ENCODE measurements around the gene AGBL5.
A peak's percentile ranks its signal among the peaks of the same experiment; 100 is the strongest.
"Not testable (repeated sequence)": the region's sequence is repeated elsewhere in the genome, so short reads cannot be mapped to it uniquely, and the experiment has no call there.

AGBL5 gene

GRCh38 chr2:27075566-27075871 lies 24.1 kb downstream of the AGBL5 start:
- peaks cover 20% of the 10 kb centered on the region for H3K4me1 ChIP-seq (ENCODE audit: control insufficient read depth, insufficient read depth, low read length)
- H3K9me3 ChIP-seq (ENCODE audit: control insufficient read depth, low read length); H3K27me3 ChIP-seq (ENCODE audit: control insufficient read depth, insufficient read depth, low read length, poor library complexity, severe bottlenecking); H3K36me3 ChIP-seq (ENCODE audit: control insufficient read depth, insufficient read depth, low read length); H3K4me3 ChIP-seq (ENCODE audit: insufficient read depth, low read depth, low read length); H3K27ac ChIP-seq (ENCODE audit: insufficient read depth, low read depth, low read length, poor library complexity, severe bottlenecking): not testable (repeated sequence)
- 92% methylated on average over 6 of the region's 6 CpGs for WGBS, 2 experiments

- no peaks in the 10 kb centered on the region for H3K9me3 ChIP-seq (ENCODE audit: control insufficient read depth, low read length)
- no peaks in the 10 kb centered on the region for H3K36me3 ChIP-seq (ENCODE audit: control insufficient read depth, insufficient read depth, low read length)
- no peak overlapping the region for H3K4me3 ChIP-seq (ENCODE audit: insufficient read depth, low read depth, low read length)
- H3K27me3 ChIP-seq (ENCODE audit: control insufficient read depth, insufficient read depth, low read length, poor library complexity, severe bottlenecking) = no peaks in the 10 kb centered on the region
- WGBS, 2 experiments = 89 to 92% methylated on average over 4 of the region's 4 CpGs
- peaks cover 26% of the 10 kb centered on the region for H3K4me1 ChIP-seq (ENCODE audit: control insufficient read depth, insufficient read depth, low read length)
- H3K27ac ChIP-seq (ENCODE audit: insufficient read depth, low read depth, low read length, poor library complexity, severe bottlenecking) = no peak overlapping the region
Observed at GRCh38 chr2:27076323-27076722, 24.9 kb downstream of the AGBL5 start.

- no peaks in the 10 kb centered on the region for H3K36me3 ChIP-seq (ENCODE audit: control insufficient read depth, insufficient read depth, low read length)
- no peaks in the 10 kb centered on the region for H3K27me3 ChIP-seq (ENCODE audit: control insufficient read depth, insufficient read depth, low read length, poor library complexity, severe bottlenecking)
- H3K4me3 ChIP-seq (ENCODE audit: insufficient read depth, low read depth, low read length) = no peak overlapping the region
- H3K27ac ChIP-seq (ENCODE audit: insufficient read depth, low read depth, low read length, poor library complexity, severe bottlenecking) = no peak overlapping the region
- H3K4me1 ChIP-seq (ENCODE audit: control insufficient read depth, insufficient read depth, low read length) = peaks cover 31% of the 10 kb centered on the region
- H3K9me3 ChIP-seq (ENCODE audit: control insufficient read depth, low read length) = no peaks in the 10 kb centered on the region
- WGBS, 2 experiments = 90 to 91% methylated on average over 7 of the region's 7 CpGs
Observed at GRCh38 chr2:27077231-27077630, 25.8 kb downstream of the AGBL5 start.

GRCh38 chr2:27078267-27079194 lies 27.1 kb downstream of the AGBL5 start, which contains the start of gene EMILIN1:
Gene EMILIN1 (plus strand): TSS chr2:27078615. CDS start chr2:27079066, 451 bp downstream.
- Histone ChIP-seq H3K4me1 (ENCODE audit: control insufficient read depth, insufficient read depth, low read length) (peaks cover 25% of the 10 kb centered on the region), H3K27ac (ENCODE audit: insufficient read depth, low read depth, low read length, poor library complexity, severe bottlenecking) (peak within 1 kb of the TSS; percentile 16), H3K4me3 (ENCODE audit: insufficient read depth, low read depth, low read length) (no peak within 1 kb of the TSS), H3K27me3 (ENCODE audit: control insufficient read depth, insufficient read depth, low read length, poor library complexity, severe bottlenecking) (no peaks in the 10 kb centered on the region), H3K36me3 (ENCODE audit: control insufficient read depth, insufficient read depth, low read length) (no peaks in the 10 kb centered on the region), H3K9me3 (ENCODE audit: control insufficient read depth, low read length) (no peaks in the 10 kb centered on the region)
- WGBS, 2 experiments = 69 to 71% methylated on average over 40 to 41 of the region's 41 CpGs

GRCh38 chr2:27079233-27080139 lies 28.0 kb downstream of the AGBL5 start:
- Histone ChIP-seq H3K27me3 (ENCODE audit: control insufficient read depth, insufficient read depth, low read length, poor library complexity, severe bottlenecking) (no peaks in the 10 kb centered on the region), H3K4me3 (ENCODE audit: insufficient read depth, low read depth, low read length) (no peak overlapping the region), H3K9me3 (ENCODE audit: control insufficient read depth, low read length) (no peaks in the 10 kb centered on the region), H3K27ac (ENCODE audit: insufficient read depth, low read depth, low read length, poor library complexity, severe bottlenecking) (peak overlapping the region; percentile 16), H3K36me3 (ENCODE audit: control insufficient read depth, insufficient read depth, low read length) (no peaks in the 10 kb centered on the region), H3K4me1 (ENCODE audit: control insufficient read depth, insufficient read depth, low read length) (peaks cover 25% of the 10 kb centered on the region)
- 94% methylated on average over 14 of the region's 14 CpGs for WGBS, 2 experiments

GRCh38 chr2:27080140-27080469 lies 28.6 kb downstream of the AGBL5 start:
- no peak overlapping the region for H3K4me3 ChIP-seq (ENCODE audit: insufficient read depth, low read depth, low read length)
- WGBS, 2 experiments = 96% methylated on average over 7 of the region's 7 CpGs
- no peaks in the 10 kb centered on the region for H3K9me3 ChIP-seq (ENCODE audit: control insufficient read depth, low read length)
- no peaks in the 10 kb centered on the region for H3K36me3 ChIP-seq (ENCODE audit: control insufficient read depth, insufficient read depth, low read length)
- no peak overlapping the region for H3K27ac ChIP-seq (ENCODE audit: insufficient read depth, low read depth, low read length, poor library complexity, severe bottlenecking)
- H3K4me1 ChIP-seq (ENCODE audit: control insufficient read depth, insufficient read depth, low read length) = peaks cover 25% of the 10 kb centered on the region
- peaks cover 2% of the 10 kb centered on the region for H3K27me3 ChIP-seq (ENCODE audit: control insufficient read depth, insufficient read depth, low read length, poor library complexity, severe bottlenecking)

- Histone ChIP-seq H3K27ac (ENCODE audit: insufficient read depth, low read depth, low read length, poor library complexity, severe bottlenecking) (no peak overlapping the region), H3K4me1 (ENCODE audit: control insufficient read depth, insufficient read depth, low read length) (peaks cover 25% of the 10 kb centered on the region), H3K9me3 (ENCODE audit: control insufficient read depth, low read length) (no peaks in the 10 kb centered on the region), H3K27me3 (ENCODE audit: control insufficient read depth, insufficient read depth, low read length, poor library complexity, severe bottlenecking) (peaks cover 7% of the 10 kb centered on the region), H3K4me3 (ENCODE audit: insufficient read depth, low read depth, low read length) (no peak overlapping the region), H3K36me3 (ENCODE audit: control insufficient read depth, insufficient read depth, low read length) (no peaks in the 10 kb centered on the region)
- 95 to 96% methylated on average over 14 of the region's 14 CpGs for WGBS, 2 experiments
Observed at GRCh38 chr2:27080603-27080936, 29.1 kb downstream of the AGBL5 start.

- Histone ChIP-seq H3K27ac (ENCODE audit: insufficient read depth, low read depth, low read length, poor library complexity, severe bottlenecking) (no peak overlapping the region), H3K27me3 (ENCODE audit: control insufficient read depth, insufficient read depth, low read length, poor library complexity, severe bottlenecking) (peaks cover 14% of the 10 kb centered on the region), H3K9me3 (ENCODE audit: control insufficient read depth, low read length) (no peaks in the 10 kb centered on the region), H3K4me1 (ENCODE audit: control insufficient read depth, insufficient read depth, low read length) (peaks cover 26% of the 10 kb centered on the region), H3K4me3 (ENCODE audit: insufficient read depth, low read depth, low read length) (no peak overlapping the region), H3K36me3 (ENCODE audit: control insufficient read depth, insufficient read depth, low read length) (no peaks in the 10 kb centered on the region)
- WGBS, 2 experiments = 92 to 94% methylated on average over 38 of the region's 38 CpGs
Observed at GRCh38 chr2:27081984-27082772, 30.7 kb downstream of the AGBL5 start.

- Histone ChIP-seq H3K9me3 (ENCODE audit: control insufficient read depth, low read length) (no peaks in the 10 kb centered on the region), H3K36me3 (ENCODE audit: control insufficient read depth, insufficient read depth, low read length) (no peaks in the 10 kb centered on the region), H3K4me1 (ENCODE audit: control insufficient read depth, insufficient read depth, low read length) (peaks cover 28% of the 10 kb centered on the region), H3K27ac (ENCODE audit: insufficient read depth, low read depth, low read length, poor library complexity, severe bottlenecking) (no peak overlapping the region), H3K4me3 (ENCODE audit: insufficient read depth, low read depth, low read length) (no peak overlapping the region), H3K27me3 (ENCODE audit: control insufficient read depth, insufficient read depth, low read length, poor library complexity, severe bottlenecking) (peaks cover 21% of the 10 kb centered on the region)
- WGBS, 2 experiments = 91 to 94% methylated on average over 27 of the region's 27 CpGs
Observed at GRCh38 chr2:27082773-27083409, 31.4 kb downstream of the AGBL5 start.

Data from ectodermal cell (in vitro differentiated cells).